ENCODE data around the gene STRADB. TPM values are rescaled to one million over a fixed set of nuclear protein-coding genes. Genes with fewer than 3 reads are reported as not detected.

The STRADB gene
- total and polyA plus RNA-seq, 2 donors (not counting 3 experiments of a cell fraction or from before 2014, with no cell fraction given) = 6.9 to 16.6 TPM

- no peak overlapping the region for H3K9ac ChIP-seq (replicated peaks; ENCODE audit: extremely low read depth, insufficient read depth, low read length)
- H4K20me1 ChIP-seq (replicated peaks; ENCODE audit: control insufficient read depth, extremely low read depth, insufficient read depth, low read length) = no peaks in the 10 kb centered on the region
- no peaks in the 10 kb centered on the region for H3K4me1 ChIP-seq (ENCODE audit: control insufficient read depth, extremely low read depth, insufficient read depth, low read length)
- no peak for TF ChIP-seq CTCF (IDR thresholded peaks at IDR 0.05; ENCODE audit: extremely low read depth in 1 of 2, insufficient read depth in 1 of 2, low read depth in 1 of 2, low read length in 2 of 2)
- TF ChIP-seq, protein P1, sequence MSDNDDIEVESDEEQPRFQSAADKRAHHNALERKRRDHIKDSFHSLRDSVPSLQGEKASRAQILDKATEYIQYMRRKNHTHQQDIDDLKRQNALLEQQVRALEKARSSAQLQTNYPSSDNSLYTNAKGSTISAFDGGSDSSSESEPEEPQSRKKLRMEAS (IDR thresholded peaks at IDR 0.05; ENCODE audit: insufficient read depth, insufficient read length) = no peak
- no peak for TF ChIP-seq JUN (IDR thresholded peaks at IDR 0.05; ENCODE audit: borderline replicate concordance, insufficient read depth, insufficient read length, low read depth)
- TF ChIP-seq GATA2 (IDR thresholded peaks at IDR 0.05; ENCODE audit: insufficient read depth, insufficient read length, low read depth, low read length) = no peak
- no peaks in the 10 kb centered on the region for H3K36me3 ChIP-seq (ENCODE audit: control insufficient read depth in 2 of 2, extremely low read depth in 1 of 2, insufficient read depth in 2 of 2, low read length in 2 of 2)
- H3K27me3 ChIP-seq (ENCODE audit: control insufficient read depth in 2 of 2, insufficient read depth in 2 of 2, low read length in 2 of 2) = no peaks in the 10 kb centered on the region
- no peak for FAIRE-seq
- no peak for DNase-seq (ENCODE audit: low read depth, low spot score)
- POLR2A ChIA-PET = no interaction called here
- dilution Hi-C loops (cut with MboI; ENCODE audit: extremely low pct_ligation_motif_present, low sequenced_read_pairs) = no loop called here
- no peak overlapping the region for H3K4me2 ChIP-seq (ENCODE audit: insufficient read depth, low read length)
- H3K9me1 ChIP-seq (replicated peaks; ENCODE audit: control insufficient read depth, extremely low read depth, insufficient read depth, low read length) = no peaks in the 10 kb centered on the region
- BruUV-seq (replicated peaks) = no TSS peak
- no peak overlapping the region for H3K4me3 ChIP-seq (replicated peaks in 1 of 3; ENCODE audit: insufficient read depth in 1 of 3, low read depth in 1 of 3, low read length in 3 of 3)
- no peak overlapping the region for H3K27ac ChIP-seq (ENCODE audit: insufficient read depth, low read depth, low read length)
- no peaks in the 10 kb centered on the region for H3K9me3 ChIP-seq (replicated peaks; ENCODE audit: control insufficient read depth, insufficient read depth, low read length)
- intact Hi-C loops (cut with micrococcal nuclease) = no loop called here
- CTCF ChIA-PET = interaction anchor here (1.0 to 1.6 kb wide), 2 partner anchors 8 to 209 kb away, joined by 3 to 4 read pairs; no protein-coding TSS in a partner anchor
- H3K79me2 ChIP-seq (ENCODE audit: control insufficient read depth, insufficient read depth, low read length) = peaks cover 19% of the 10 kb centered on the region
- H2AFZ ChIP-seq (ENCODE audit: low read depth, low read length) = no peak overlapping the region
Observed at GRCh38 chr2:201441409-201441808, 10.1 kb upstream of the STRADB start.

Data from endothelial cell of umbilical vein (primary cell).